NT2/D1 (cell line): ENCODE measurements around the gene NARF.
"Not testable (repeated sequence)": the region's sequence is repeated elsewhere in the genome, so short reads cannot be mapped to it uniquely, and the experiment has no call there.

Experiments
- YY1 ChIP-seq: IDR thresholded peaks from 2 replicates; pipeline ENCODE4 v1.6.1; 2011; ENCODE audit not compliant: insufficient read length, insufficient read depth
- ZNF274 ChIP-seq: IDR thresholded peaks from 2 replicates; pipeline ENCODE4 v1.6.1; 2011; ENCODE audit warnings: mild to moderate bottlenecking, low read depth, low read length

- not testable (repeated sequence) for TF ChIP-seq YY1, ZNF274
These were observed 46.5 kb upstream of the NARF start for GRCh38 chr17:82412081-82412480.
